Measurements from ENCODE around the gene MACROD2.

GRCh38 chr20:14562981-14563380 lies 567.7 kb downstream of the MACROD2 start:
- TF ChIP-seq EZH2phosphoT487 (IDR thresholded peaks at IDR 0.05; ENCODE audit: unreplicated experiment) (no peak), CTCF (conservative IDR thresholded peaks at IDR 0.05; ENCODE audit: low read depth in 2 of 2) (no peak), JUNB (IDR thresholded peaks at IDR 0.05; ENCODE audit: unreplicated experiment) (no peak), CREB1 (CRISPR knock-in tag; IDR thresholded peaks at IDR 0.05; ENCODE audit: low read depth) (no peak), POLR2AphosphoS5 (IDR thresholded peaks at IDR 0.05; ENCODE audit: low read depth) (no peak), EZH2 (IDR thresholded peaks at IDR 0.05; ENCODE audit: low read depth, unreplicated experiment) (no peak), REST (IDR thresholded peaks at IDR 0.05; ENCODE audit: unreplicated experiment) (no peak), ZNF114 (CRISPR knock-in tag; IDR thresholded peaks at IDR 0.05) (no peak), ZNF331 (CRISPR knock-in tag; IDR thresholded peaks at IDR 0.05; ENCODE audit: low read depth) (no peak), ETS1 (IDR thresholded peaks at IDR 0.05) (no peak)

Measured in GM23338 (cell line).